HTR-8/SVneo (cell line): Measurements from ENCODE around the gene KCTD19.

ENCODE experiments used
- DNase-seq: peaks from one replicate; pipeline ENCODE4 v3.0.0; 2011; ENCODE audit warnings: low spot score, mixed read lengths; ENCODE audit not compliant: insufficient read length
- FAIRE-seq: peaks from 2 replicates; lab custom pipeline; 2011; peaks lifted over from hg19 to GRCh38; lab: Jason Lieb, UNC

The KCTD19 gene

DNA sequence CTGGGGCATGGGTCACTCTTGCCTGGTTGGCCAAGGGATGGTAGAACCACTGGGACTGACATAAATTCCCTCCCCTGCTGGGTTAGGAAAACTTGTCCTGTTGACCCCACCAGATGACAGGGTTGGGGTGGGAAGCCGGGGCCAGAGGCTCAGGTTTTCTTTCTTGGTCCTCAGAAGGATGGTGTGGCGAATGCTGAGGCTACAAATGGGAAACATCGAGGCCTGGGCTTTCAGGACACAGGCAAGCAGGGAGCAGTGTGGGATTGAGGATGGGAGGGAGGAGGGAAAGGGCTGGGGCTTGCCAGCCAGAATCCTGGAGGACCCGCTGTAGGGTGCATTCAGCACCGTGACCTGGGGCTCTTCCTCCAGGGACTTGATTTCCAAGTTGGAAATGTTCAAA lies 61.7 kb downstream of the KCTD19 start:
- FAIRE-seq (no peak), DNase-seq (no peak)

DNA sequence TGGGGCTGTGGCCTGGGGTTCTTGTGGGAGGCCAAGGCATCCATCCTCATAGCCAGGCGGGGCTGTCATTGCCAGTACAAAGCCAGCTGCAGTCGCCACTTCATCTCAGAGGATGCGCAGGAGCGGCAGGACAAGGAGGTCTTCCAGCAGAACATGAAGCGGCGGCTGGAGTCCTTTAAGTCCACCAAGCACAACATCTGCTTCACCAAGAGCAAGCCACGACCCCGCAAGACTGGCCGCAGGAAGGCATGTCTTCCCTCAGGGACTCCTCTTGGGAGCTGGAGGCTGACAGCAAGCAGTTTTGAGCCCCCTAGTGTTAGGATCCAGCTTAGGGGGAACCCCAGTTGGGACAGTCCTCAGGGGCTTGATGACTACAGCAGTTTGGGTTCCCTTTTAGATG lies 62.3 kb downstream of the KCTD19 start:
- FAIRE-seq = no peak
- DNase-seq = no peak

DNA sequence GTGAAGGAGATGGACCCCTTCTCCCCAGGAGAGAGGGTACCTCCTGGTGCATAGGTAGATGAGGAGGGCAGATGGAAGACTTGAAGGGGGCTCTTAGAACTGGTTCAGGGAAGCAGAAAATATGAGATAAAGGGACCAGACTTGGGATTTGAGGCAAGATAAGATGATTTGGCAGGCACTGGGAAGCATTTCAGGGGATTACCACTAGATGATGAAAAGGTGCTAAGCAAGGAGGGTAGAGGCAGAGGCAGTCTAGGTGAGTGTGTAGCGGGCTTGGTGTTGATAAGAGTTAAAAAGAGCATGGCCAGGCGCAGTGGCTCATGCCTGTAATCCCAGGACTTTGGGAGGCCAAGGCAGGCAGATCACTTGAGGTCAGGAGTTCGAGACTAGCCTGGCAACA lies 63.3 kb downstream of the KCTD19 start:
- DNase-seq = no peak
- no peak for FAIRE-seq

DNA sequence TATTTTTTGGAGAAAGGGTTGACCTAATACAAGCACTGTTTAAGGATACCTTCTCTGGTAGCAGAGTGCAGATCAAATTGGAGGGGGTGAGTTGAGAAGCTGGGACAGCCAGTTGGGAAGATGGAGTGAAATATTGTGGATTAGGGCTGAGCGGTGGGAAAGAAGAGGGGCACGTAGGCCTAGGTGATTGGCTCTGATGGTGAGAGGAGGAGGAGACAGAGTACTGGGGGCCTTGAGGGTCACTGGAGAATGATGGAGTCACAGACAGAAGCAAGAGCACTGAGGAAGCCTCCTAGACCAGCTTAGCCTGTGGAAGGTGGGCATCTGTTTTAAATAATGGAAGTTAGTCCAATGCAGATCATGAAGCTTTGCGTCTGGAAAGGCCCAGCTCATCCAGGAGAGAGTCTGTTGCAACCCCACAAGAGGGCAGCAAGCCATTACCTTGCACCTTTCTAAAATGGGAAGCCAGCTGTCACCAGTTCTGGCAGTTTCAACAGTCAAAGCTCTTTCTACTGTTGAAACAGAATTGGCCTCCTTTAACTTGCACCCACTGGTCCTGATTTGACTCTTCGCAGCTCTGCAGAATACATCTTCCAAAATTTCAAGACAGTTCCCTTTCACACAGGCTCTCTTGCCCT lies 66.0 kb downstream of the KCTD19 start:
- DNase-seq (peak; percentile 67), FAIRE-seq (no peak)

DNA sequence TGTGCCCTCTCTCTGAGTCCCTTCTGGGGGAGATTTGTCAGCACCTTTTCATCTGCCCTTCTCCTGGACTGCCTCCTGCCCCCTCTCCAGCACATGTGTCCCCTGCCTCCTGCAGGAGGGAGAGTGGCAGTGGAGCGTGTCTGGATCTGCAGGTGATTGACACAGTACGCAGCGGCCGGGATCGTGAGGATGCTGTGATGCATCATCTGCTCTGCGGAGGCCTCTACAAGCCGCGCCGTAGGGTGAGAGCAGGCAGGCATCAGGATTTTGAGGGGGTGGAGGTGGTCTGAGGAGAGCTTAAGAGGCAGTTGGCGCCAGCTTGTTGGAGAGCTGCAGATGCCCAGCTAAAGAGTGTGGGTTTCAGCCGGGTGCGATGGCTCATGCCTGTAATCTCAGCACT lies 66.8 kb downstream of the KCTD19 start:
- DNase-seq (no peak), FAIRE-seq (no peak)

DNA sequence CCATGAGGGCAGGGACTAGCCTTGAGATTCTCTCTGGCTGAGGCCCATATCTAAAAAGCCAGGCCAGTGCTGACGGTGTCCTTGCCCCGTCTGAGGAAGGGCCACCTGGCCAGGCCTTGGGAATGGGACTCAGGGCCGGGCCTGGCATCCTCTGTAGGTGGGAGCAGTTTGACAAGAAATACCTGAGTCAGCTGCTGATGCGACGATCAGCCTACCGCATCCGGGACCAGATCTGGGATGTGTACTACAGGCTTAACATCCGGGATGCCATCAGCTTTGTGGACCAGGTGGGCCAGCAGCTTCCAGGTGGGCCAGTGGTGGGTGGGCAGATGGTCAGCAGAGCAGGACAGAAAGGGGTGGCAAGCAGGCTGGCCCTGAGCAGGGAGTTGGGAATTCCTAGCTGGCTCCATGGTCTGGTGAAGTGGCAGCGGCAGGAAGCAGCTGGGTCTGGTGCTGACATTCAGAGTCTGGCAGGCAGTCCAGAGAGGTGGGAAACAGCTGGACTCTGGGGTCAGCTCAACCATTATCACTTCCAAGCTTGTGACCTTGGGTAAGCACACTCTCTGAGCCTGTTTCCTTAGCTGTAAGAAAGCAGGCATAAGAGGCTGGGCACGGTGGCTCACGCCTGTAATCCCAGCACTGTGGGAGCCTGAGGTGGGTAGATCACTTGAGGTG lies 68.2 kb downstream of the KCTD19 start:
- FAIRE-seq (no peak), DNase-seq (no peak)

DNA sequence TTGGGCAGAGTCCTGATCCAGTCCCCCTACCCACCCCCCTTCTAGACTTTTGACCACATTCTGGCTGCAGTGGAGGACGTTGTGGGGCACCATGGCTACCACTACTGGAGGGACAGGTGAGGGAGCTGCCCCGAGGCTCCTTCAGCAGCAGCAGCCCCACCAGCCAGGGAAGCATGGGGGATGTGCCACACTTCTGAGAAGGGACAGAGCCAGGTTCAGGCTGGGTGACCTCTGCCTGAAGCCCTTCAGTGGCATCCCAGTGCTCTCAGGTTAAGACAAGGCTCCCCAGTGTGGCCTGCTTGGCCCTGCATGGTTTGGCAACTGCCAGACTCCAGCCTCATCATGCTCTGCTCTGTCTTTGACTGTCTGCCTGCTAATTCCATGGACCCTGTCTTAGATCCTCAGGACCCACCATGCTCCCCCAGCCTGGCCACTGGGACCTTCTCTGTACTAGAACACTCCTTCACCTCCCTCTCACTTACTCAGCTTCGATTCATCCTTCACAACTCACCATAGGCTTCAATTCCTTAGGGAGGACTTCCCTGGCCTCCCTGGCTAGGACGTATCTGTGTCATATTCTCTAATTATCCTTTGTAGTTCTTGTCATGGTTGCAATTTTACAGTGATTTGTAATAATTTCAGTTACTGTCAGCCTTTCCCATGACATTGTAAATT lies 68.9 kb downstream of the KCTD19 start:
- no peak for FAIRE-seq
- no peak for DNase-seq

DNA sequence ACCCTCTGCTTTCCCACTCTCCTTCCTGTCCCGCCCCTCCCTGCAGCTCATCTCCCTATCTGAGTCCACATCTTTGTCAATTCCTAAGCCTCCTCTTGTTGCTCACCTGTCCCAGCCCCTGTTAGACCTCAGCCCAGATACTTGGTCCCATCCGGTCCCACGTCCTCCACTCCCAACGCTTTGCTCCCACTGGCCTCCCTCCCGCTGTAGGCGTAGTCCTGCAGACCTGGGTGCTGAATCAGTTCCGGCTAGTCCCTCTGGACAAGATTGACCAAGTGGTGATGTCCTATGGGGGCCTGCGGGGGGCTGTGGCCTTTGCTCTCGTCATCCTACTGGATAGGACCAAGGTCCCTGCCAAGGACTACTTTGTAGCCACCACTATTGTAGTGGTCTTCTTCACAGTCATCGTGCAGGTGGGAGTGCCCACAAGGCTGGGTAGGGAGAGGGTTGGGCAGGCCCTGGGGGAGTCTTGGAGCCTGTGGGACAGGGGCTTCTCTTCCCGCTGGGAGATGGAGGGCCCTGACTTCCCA lies 69.8 kb downstream of the KCTD19 start:
- no peak for FAIRE-seq
- no peak for DNase-seq

DNA sequence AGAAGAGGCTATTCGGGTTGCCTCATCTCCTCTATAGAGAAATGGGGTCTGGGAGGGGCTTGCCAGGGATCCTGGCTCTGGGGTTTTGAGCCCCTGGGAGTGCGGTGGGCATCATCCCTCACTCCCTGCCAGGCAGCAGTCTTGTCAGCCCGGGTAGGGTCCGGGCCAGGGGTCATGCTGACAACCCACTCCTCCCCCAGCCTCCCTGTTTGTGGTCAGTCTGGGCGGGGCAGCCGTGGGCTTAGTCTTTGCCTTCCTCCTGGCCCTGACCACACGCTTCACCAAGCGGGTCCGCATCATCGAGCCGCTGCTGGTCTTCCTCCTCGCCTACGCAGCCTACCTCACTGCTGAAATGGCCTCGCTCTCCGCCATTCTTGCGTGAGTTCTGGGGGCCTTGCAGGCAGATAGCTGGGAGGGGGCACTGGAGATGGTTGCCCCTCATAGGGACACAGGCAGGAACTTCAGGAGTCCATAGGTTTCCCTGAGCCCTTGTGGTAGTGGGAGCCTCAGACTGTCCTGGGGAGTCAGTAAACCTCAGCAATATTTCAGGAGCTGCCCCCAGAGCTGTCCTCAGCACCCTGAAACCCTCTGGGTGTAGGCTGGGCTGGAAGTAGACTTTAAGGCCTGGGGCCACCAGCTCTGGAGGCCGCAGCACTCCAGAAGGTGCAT lies 70.9 kb downstream of the KCTD19 start:
- FAIRE-seq = no peak
- DNase-seq = no peak

DNA sequence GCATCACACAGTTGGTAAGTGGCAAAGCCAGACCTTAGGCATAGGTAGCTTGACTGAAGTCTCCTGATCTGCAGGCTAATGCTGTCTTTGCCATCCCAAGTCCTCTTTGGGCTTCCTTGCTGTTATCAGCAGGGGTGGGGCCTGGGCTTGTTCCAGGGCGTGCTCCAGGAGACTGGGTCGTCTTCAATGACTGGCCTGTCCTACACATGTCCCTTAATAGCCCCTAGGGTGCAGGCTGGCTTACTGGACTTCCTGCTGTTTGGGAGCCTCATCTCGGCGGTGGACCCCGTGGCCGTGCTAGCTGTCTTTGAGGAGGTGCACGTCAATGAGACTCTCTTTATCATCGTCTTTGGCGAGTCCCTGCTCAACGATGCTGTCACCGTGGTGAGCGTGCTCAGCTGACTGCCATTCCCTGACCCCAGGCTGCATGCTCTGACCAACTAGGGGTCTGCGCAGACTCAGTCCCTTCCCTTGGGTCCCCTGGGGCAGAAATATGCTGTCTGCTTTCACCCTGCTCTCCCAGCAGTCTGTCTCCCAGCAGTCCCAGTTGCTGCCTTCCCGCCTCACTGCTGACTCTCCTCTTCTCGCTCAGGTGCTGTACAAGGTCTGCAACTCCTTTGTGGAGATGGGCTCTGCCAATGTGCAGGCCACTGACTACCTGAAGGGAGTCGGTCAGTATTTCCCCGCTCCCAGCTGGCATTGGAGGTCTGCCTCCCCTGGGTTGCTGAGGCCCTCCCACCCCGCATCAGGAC lies 71.6 kb downstream of the KCTD19 start:
- DNase-seq = no peak
- no peak for FAIRE-seq

DNA sequence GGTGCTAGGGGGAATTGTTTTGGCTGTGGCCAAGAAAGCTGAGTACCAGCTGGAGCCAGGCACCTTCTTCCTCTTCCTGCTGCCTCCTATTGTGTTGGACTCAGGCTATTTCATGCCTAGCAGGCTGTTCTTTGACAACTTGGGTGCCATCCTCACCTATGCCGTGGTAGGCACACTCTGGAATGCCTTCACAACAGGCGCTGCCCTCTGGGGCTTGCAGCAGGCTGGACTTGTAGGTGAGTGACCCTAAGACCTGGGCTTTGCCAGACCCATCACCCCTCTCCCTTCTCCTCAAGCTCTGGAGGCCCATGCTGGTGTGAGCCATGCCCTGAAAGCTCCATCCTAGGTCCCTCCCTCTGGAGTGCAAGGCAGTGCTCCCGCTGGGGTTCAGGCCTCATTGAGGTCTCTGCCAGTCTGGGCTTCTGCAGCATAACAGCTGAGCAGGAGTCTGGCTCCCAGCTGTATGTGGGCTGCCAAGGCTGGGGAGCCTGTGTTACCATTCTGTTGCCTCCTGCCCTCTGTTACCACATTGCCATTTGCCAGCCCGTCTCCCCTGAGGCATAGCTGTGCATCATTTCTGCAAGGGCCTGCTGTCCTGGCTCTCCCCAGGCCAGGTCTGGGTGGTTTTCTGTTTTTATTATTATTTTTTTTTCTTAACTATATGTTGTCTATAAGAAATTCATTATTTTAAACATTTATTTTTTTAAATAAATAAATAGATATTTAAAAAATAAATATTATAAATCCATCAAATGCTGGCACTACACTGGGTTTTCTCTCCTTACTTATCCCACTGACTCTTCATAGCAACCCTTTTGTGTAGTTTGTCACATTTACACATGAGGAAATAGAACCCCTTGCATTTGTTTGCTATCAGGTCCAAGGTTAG lies 73.7 kb downstream of the KCTD19 start:
- FAIRE-seq (no peak), DNase-seq (no peak)

DNA sequence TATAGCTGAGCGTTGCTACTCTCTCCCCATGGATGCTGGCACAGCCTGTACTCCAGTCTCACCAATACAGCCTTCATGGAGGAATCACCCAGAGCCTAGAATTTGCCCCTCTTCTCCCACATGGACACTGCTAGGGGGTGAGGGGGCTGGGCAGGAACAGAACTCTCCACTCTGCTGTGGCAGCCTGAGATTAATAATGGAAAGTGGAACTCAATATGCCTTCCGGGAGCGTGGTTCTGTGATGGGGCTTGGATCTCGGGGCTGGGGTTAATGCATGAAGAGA lies 76.6 kb downstream of the KCTD19 start:
- no peak for FAIRE-seq
- DNase-seq = no peak

DNA sequence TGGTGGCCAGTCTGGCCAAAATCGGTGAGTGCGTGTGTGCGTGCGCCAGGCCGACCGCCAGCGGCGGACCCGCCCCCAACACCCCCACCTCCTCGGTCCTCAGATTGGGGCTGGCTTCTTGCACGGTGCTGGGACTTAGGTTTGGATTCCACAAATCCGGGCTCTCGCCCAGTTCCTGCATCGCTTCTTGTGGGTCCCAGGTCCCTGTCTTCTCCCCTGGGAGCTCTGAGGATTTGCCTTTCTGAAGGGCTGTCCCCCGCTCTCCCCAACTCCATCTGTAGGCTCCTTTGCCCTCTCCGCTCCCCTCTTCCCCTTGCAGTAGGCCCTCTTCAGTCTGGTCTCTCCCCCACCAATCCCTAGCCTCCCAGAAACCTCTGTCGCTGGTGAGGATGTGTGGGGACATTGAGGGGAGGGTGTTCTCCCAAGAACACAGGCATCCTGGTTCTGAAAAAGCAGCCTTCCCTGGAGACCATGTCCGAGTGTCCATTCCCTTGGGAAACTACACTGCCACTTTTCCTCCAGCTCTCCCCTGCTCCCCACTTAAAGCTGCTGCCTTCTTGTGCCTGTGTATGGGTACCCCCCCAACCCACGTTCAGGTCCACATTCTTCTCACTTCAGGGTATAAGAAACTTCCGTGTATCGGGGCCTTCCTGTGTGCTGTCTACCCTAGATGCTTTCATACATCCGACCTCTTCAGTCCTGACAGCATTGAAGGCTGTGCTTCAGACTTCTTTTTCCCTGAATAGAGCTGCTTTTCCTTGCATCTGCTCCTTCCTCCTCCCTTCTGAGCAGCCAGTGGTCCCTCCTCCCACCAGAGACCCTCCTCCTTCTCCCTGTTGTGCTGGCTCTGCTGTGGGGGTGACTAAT lies 77.1 kb downstream of the KCTD19 start:
- FAIRE-seq = no peak

DNA sequence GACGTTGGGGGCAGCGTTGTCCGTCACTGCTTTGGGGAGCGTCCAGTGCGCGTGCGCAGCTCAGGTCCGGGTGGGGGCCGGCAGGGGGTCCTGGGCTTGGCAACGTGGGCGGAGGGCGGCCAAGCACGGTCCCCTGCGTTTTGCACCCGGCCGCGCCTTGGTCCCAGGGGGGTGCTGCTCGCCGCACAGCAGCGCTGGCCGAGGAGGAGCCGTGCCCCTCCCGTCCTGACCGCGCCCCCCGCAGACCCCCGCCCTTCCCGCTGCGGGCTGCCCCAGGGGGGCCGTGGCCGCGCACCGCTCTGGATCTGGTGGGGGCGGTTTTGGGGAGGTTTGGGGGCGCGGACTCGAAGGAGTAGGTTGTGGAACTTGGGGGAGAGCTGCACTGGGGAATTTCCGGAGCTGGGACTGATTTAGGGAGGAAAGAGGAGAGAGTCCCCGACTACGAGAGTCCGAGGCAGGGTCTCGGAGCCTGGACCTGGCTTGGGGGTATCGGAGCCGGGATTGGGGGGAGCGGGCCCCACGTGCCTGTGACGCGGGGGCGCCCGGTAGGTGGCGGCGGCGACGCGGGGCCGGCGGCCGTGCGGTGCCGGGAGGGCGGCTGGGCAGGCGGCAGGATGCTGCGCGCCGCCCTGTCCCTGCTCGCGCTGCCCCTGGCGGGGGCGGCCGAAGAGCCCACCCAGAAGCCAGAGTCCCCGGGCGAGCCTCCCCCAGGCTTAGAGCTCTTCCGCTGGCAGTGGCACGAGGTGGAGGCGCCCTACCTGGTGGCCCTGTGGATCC lies 78.0 kb downstream of the KCTD19 start, which contains the start of gene SLC9A5:
Gene SLC9A5, plus strand, starts transcription at position 579 of the 777 bp plus-strand sequence. Its CDS starts 36 bp downstream, at position 615.
- no peak for FAIRE-seq
- peak; percentile 47 for DNase-seq

More for the DNA sequence above, 77.1 kb downstream of the KCTD19 start:
- no peak for DNase-seq

DNA sequence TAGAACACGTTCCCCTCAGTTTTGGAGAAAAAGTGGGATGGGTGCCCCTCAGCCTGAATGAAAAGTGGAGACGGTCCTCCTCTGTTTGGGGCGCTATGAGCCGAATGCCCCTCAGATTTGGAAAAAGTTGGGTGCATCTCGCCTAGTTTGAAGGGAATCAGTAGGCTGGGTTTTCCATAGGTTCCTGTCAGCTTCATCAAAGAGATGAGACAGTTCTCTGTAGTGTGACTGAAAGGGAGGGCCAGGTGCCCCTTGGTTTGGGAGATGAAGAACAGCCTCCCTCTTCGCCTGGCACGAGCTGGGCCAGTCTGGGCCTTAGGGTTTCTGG lies 78.5 kb downstream of the KCTD19 start:
- no peak for DNase-seq
- FAIRE-seq = no peak

DNA sequence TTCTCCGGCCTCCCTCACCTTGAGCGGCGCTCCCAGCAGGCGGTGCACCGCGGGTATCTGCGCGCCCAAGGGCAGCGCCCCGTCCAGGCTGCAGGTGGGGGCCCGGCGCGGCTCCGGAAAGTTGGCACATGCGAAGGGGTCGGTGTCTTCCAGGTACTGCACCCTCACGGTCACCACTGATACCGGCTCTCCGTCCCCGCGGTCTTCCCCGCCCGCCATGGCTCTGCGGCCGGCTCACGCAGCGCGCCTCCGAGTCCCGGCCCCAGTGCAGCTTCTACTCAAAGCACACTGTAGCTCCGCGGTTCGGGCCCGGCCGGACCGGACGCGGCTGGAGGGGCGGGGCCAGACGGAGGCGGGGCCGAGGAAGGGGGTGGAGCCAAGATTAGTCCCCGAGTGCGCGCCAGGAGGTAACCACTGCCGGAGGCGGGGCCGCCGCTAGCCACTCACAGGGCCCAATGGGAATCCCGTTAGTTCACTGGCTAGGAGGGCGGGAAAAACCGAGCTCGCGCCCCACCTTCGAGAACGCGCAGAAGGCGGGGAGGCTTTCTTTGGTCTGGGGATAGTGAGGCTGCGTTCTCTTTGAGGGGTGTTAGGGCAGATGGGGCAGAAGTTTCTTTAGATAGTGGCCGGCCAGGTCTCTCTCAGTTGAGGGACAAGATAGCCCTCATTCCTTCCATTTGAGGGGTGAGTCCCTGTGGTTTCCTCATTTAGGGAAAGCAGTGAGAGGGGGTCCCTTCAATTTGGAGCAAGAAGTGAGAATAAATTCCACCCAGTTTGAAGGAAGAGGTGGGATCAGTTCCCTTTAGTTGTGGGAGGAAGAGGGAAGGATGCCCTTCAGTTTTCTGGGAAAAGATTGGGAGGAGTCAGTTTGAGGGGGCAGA lies 79.1 kb downstream of the KCTD19 start, which contains the start of gene FHOD1:
Gene FHOD1, minus strand, starts transcription at position 290 of the 881 bp plus-strand sequence. Its CDS starts 71 bp downstream, at position 219.
- FAIRE-seq = peak; percentile 96
- peak; percentile 94 for DNase-seq

DNA sequence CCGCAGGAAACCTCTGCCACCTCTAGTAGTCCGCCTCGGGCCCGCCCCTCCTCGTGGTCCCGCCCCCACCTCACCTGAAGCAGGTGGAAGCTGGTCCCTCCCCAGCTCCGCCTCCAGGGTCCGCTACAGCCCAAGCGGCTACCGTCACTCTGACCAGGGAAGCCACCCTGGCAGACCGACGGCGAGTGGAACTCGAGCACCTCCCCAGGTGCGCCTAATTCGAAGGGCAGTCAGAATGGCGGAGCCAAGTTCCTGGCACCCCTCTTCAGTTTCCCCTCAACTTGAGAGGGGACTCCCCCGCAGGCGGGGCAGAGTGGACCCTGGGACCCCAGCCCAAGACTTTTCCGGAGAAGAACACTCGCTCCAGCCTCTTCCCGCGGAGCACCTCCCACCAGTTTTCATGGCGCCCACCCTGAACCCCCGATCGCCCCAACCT lies 79.8 kb downstream of the KCTD19 start:
- DNase-seq = no peak

More for the DNA sequence above, 79.8 kb downstream of the KCTD19 start:
- no peak for FAIRE-seq
